Hematopoietic multipotent progenitor cell (in vitro differentiated cells): ENCODE data around the gene SPNS3. TPM values are rescaled to one million over a fixed set of nuclear protein-coding genes. Genes with fewer than 3 reads are reported as not detected.
A peak's percentile ranks its signal among the peaks of the same experiment; 100 is the strongest.

ENCODE experiments used
- DNase-seq, 3 donors: peaks; one replicate each; pipeline ENCODE4 v3.0.0-alpha.2; 2011 to 2015; ENCODE audit warnings: low read depth in 2 of 3, low spot score in 2 of 3
- total RNA-seq: library from RNA; depleted of rRNA; stranded (reverse); fragments of >200 nt; gene quantifications from one replicate; pipeline ENCODE4 v1.2.3, GENCODE V29; 2012

SPNS3 gene
- total RNA-seq, 1 donor: 65.4 TPM

DNA sequence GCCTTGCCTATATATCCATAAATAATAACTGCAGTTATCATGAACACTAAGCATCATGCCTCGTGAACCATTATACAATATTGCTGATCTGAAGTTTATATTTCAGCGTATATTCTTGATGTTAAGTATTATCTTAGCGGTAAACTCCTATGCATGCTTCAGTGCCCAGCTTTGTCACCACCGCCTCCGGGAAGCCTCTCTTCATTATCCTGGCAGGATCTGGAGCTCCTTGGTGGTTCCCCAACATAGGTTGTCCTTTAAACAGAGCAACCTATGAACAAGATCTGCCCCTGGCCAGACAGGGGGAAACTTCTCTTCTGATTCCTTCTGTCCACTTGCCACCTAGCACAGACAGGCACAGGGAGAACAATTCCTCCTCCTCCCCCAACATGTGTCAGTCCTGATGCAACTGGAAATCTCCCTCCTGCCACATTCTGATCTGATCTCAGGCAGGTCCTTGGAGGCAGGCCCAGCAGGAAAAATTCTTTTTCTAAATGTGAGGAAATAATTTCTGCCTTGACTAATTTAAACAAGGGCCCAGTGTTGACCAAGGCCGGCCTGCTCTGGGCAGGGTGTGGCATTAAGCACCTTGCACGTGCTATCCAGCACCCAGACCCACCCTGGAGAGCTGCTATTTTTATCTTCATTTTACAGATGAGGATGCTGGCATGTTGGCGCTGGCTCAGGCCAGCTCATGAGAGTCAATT lies 87.3 kb downstream of the SPNS3 start:
- DNase-seq: no peak

DNA sequence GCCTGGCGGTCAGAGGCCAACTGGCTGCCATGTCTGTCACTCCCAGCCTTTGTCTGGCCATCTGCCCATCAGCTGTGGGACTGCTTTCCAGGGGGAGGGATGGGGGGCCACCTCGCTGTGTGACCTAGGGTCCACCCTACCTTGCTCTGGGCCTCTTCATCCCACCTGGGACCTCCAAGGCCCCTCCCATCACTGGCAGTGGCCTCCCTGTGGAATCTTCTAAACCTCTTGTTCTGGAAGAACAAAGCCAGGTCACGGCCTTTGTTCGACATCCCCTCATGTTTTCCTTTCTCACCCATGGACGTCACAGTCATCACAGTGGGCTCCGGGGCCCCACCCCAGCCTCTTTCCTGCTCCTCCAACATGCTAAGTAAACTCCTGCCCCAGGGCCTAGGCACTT lies 88.9 kb downstream of the SPNS3 start:
- DNase-seq: no peak

DNA sequence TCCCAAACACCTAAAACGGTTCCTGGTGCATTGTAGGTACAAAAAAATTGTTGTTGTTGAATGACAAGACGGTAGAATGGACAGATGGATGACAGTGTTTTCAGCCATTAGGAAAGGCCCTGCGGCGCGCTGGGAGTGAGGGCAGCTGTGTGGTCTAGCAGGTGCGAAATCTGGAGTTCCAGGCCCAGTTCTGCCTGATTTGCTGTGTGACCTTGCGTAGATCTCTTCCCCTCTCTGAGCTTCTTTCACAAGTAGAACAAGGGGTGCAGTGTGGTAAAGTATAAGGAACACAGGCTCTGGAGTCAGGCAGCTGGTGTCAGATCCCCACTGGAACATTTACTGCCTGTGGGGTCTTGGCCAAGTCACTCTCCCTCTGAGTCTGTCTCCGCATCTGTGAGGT lies 90.2 kb downstream of the SPNS3 start:
- DNase-seq: no peak

DNA sequence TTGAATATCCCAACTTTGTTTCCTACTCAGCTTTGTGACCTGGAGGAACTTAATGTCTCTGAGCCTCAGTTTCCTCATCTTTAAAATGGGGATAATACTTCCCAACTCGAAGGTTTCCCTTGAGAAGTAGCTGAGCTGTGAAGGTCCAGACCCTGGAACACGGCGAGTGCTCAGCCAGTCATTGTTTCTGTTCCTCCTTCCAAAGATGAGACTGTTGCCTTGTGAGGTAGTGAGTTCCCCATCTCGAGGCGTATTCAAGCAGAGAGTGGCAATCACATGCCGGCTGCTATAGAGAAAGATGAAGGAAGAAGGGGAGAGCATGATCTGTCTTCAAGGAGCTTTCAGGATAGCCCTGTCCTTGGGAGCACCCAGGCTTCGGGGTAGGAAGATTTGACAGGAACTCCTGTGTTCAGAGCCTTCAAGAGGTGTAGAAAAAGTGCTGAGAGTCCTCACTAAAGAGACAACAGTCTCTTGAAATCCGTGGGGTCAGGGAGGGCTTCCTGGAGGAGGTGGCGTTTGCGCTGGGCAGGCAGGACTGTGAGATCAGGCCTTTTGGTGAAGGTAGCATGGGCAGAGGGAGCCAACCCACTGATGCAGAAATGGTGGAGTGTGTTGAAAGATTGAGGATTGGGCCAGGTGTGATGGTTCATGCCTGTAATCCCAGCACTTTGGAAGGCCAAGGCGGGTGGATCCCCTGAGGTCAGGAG lies 92.1 kb downstream of the SPNS3 start:
- DNase-seq: no peak

DNA sequence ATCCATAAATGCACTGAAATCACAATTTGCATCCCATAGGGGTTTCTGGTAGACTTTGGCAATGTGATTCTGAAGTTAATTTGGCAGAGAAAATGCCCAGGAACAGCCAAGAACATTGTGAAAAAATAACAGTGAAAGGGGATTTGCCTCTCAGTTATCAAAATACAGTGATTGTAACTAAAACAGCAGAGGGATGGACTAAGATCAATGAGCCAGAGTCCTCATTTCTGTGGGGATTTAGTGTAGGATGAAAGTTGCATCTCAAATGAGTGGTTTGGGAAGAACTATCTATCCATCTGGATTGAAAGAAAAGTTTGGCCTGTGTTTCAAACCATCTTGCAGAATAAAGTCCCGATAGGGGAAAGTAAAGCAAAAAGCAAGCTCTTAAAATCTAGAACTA lies 93.4 kb downstream of the SPNS3 start:
- DNase-seq: no peak

DNA sequence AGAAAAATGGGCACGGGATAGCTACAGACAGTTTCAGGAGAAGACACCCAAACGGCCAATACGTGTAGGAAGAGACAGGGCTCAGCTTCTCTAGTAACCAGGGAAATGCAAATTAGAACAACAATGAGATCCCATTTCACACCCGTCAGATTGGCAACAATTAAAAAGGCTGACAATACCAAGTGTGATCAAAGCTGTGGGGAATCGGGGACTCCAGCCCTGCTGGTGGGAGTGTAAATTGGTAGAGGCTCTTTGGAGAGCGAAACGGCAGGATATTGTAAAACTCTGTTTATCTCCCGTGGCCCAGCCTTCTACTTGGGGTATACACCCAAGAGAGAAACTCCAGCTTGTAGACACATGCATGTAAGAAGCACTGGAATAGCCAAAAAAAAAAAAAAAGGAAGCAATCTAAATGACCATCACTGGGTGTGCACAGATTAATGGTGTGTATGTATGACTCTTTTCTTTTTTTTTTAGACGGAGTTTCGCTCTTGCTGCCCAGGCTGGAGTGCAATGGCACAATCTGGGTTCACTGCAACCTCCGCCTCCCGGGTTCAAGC lies 93.9 kb downstream of the SPNS3 start:
- DNase-seq: no peak

DNA sequence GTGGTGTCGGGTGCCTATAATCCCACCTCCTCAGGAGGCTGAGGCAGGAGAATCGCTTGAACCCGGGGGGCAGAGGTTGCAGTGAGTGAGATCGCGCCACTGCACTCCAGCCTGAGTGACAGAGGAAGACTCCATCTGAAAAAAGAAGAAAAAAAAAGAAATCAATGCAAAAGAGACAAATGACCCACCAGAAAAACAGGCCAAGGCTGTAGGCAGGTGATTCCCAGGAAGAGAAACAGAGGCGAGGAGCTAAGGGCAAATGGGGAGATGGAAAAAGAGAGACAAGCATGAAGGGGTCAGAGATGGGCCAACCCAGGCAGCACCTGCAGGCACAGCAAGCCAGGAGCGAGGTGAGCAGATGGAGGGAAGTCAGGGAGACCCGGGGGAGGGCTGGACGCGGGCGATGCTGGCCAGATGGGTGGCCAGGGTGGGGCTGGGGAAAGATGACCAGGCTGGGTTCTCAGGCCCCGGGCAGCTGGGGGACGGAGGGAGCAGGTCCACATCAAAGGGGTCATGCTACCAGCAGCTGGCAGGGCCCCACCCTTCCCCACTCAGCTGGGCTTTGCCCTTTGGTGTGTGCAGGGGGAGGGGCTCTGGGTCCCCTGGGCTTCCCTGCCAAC lies 95.9 kb downstream of the SPNS3 start:
- no peak for DNase-seq

DNA sequence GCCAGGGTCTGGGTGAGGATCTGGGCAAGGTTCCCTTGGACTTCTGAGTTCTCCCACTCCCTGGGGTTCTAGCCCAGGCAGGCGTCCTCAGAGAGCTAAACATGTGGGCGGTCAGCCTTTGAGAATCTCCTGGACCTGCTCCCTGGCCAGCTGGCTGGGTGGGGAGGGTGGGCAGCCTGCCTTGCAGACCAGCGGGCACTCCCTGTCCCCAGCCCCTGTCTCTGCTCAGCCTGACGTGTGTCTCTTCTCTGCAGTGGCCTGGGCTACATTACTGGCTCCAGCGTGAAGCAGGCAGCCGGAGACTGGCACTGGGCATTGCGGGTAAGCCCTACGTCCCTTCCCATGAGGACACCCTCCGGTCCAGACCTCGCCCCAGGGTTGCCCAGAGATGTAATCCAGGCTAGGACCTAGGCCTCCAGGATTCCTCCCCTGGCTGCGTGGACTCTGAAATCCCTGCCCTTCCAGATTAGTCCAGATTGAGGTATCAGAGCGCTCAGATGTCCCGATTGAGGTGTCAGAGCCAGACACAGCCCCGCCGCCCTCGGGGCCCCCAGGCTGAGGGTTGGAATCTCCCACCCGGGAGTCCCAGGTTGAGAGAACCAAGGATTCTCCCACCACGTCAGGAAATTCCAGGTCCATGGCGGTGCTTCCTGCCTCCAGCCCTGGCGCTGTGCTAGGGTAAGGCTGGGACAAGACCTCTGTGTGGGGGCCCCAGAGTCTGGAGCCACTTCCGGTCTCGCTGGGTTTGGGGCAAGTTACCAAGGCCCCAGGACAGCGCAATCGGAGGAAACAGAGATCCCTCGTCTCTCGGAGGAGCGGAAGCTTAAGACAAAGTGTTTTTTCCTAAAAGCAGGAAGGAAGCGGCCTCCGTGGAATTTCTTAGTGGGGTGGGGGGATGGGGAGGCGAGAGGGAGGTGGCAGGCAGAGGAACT lies 97.3 kb downstream of the SPNS3 start:
- DNase-seq: no peak

DNA sequence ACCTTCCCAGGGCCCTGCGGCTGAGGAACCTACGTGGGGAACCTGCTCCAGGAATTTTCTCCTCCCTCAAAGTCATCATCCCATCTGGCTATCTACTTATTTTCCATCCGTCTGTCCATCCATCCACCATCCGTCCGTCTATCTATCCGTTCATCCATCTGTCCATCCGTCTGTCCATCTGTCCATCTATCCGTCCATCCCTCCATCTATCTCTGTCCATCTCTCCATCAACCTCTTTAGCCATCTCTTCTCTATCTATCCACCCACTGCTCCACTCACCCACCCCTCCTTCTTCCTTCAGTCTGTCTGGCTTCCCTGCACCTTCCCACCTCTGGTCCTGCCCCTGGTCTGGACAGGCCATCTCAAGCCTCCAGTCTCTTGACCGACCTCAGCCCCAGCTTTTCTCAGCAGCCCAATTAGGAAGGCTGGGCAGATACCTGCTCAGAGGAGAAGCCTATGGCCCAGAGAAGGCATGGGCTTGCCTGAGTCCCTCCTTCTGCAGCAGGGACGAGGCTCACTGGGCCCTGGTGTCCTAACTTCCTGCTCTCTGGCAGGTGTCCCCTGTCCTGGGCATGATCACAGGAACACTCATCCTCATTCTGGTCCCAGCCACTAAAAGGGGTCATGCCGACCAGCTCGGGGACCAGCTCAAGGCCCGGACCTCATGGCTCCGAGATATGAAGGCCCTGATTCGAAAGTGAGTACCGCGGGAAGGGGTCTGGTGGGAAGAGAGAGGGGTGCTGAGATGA lies 98.4 kb downstream of the SPNS3 start:
- no peak for DNase-seq

DNA sequence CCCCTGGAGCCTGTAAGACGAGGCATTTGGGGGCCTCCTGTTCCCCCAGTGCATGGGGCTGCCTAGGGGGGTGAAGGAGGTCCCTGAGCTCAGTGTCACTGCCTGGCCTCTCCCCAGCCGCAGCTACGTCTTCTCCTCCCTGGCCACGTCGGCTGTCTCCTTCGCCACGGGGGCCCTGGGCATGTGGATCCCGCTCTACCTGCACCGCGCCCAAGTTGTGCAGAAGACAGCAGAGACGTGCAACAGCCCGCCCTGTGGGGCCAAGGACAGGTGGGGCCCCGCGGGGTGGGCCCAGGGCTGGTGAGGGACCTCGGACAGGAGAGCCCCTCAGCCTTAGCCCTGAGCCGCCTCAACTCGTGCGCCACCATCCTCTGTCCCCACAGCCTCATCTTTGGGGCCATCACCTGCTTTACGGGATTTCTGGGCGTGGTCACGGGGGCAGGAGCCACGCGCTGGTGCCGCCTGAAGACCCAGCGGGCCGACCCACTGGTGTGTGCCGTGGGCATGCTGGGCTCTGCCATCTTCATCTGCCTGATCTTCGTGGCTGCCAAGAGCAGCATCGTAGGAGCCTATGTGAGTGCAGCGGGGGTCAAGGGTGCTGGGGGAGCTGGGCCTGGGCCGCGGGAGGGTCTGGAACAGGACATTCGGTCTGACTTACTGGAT lies 99.3 kb downstream of the SPNS3 start:
- DNase-seq: no peak

DNA sequence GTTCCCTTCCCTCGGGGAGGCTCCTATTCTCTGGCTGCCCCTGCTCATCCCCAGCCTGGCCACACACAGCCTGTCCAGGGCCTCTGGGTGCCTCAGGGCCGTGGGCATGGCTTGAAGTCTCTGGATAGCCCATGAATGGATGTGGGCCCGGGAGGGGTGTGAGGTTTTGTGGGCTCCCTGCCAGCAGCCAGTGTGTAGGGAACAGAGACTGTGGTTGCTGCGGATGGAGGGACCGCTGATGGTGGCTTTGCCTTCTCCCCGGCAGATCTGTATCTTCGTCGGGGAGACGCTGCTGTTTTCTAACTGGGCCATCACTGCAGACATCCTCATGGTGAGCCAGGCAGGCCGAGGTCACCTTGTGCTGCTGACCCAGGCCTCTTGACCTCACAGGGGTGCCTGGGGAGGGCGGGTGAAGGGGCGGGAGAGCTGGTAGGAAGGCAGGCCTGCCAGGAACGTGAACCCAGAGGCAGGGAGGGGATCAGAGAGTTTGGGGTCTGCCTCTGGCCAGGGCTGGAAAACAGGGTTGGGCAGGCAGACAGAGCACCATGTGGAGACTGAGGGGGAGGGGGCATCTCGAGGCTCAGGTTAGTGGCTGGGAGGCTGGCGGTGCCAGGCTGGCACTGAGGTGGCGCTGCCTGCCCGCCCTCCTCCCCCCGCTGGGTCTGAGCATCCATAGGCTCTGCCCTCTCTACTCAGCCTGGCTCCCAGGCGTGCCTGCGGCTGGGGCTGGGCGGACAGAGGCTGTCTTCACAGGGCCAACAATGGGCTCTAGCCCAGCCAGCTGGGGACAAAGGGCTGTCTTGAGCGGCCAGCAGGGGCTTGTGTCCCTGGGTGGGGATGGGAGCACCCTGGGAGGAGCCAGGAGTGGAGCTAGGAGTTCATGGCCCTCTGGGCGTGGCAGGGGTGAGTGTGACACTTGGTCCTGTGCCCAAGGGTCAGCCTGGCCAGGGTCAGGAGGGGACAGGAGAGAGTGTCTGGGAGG lies 100.1 kb downstream of the SPNS3 start:
- DNase-seq: peak in 1 of 3 donors; percentile 66

DNA sequence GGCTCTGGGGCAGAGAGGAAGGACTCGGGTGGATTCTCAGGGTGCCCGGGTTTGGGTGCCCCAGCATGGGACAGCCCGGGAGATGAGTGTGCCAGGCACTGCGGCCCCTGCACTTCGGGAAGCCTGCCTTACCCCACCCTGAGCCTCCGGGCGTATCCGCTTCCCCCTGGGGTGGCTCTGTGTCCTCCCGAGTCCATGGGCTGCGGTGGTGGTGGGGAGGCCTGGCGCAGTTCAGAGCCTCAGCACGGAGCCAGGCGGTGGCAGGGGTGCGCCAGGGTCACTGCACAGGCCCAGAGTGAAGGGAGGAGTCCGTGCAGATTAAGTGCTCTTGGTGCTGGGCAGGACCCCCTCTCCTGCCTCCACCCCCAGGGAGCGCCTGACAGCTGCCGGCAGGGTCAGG lies 100.8 kb downstream of the SPNS3 start:
- no peak for DNase-seq

DNA sequence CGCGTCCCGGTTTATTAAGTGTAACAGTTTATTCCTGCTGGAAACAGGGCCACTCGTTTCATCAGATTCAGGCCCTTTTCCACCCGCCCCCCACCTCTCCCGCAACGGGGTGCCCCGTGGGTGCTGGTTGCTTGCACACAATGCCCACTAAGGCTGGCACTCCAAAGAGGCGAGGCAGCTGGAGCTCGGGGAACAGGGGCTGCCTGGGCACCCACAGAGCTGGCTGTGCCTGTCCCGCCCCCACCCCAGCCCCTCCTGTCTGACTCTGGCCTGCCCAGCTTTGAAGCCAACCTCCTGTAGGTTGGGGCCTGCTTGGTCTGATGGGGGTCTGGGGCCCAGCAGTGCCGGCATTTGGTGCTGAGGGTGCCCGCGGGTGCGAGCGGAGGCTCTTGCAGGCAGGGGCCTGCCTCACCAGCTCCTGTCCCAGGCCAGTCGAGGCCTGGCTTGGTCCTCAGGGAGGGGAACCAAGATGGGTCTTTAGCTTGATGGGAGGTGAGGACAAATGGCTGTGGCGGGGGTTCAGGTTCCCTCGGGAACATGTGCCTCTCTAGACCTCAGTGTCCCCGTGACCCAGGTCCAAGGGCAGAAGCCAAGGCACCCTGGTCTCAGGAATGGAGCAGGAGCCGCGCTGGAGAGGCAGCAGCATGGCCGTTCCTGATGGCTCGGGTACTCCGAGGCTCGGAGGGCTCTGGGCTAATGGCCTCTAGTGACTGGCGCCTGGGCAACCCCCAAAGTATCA lies 101.4 kb downstream of the SPNS3 start:
- no peak for DNase-seq

DNA sequence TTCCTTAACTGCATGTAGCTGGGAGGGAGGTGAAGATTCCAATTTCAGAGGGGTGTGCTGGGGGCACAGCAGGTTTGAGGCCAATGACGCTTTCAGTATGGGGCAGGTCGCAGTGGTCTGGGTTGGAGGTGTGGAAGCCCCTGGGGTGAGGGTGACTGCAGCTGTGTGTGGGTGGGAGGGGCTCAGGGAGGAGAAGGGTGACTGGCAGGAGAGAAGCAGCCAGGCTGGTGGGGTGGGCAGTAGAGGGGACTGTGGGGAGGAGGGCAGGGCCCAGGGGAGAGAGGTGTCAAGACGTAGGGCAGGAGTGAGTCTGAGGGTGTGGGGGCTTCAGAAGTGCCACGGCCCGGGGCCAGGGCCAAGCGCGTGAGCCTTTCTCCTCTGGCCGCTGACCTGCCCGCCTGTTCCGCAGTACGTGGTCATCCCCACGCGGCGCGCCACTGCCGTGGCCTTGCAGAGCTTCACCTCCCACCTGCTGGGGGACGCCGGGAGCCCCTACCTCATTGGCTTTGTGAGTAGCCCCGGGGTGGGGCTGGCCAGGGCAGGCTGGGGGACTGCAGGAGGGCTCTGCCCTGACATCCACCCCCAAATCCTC lies 102.0 kb downstream of the SPNS3 start:
- no peak for DNase-seq

DNA sequence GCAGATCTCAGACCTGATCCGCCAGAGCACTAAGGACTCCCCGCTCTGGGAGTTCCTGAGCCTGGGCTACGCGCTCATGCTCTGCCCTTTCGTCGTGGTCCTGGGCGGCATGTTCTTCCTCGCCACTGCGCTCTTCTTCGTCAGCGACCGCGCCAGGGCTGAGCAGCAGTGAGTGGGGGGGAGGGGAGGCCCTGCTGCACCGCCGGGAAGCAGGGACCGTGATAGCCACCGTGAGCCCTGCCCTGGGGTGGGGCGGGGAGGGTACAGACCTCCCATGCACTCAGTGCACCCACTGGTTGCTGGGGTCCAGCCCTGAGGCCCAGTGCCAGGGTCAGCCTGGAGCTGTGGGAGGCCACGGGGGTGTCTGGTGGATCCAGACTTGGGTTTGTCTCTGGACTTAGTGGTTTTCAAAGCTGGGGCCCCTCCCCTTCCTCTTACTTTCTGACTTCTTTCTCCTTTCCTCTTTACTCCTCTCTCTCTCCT lies 102.6 kb downstream of the SPNS3 start:
- no peak for DNase-seq

DNA sequence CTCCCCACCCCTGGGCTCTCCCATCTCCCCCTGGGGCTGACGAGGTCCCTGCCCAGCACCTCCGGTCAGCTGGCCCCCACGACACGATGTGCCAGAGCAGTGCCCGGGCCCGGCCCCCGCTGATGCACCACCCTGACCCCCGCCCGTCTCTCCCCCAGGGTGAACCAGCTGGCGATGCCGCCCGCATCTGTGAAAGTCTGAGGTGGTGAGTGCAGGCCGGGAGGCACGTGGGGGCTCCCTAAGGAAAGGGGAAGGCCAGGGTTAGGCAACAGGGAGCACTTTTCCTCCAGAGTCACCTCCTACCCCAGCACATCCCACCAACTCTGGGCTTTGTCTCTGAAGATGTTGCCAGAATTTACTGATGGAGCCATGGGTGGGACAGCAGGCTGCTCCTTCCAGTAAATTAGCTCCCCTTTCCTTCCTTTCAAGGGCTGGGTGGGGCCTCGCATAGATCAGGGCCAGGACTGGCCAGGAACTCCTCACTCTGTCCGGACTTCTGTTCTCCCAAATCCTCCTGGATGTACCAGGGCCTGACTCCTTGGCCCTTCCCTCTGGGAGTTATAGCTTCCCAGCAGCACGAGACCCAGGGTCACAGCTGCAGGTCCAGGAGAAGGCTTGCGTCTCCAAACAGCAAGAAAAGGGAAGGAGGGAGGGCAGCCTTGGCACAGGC lies 103.1 kb downstream of the SPNS3 start:
- DNase-seq: no peak
